NCI-H526 treated with DMSO at 0.1 percent for 48 hours (cell line): ENCODE measurements around the gene MAPK8.
A peak's percentile ranks its signal among the peaks of the same experiment; 100 is the strongest.
"Not testable (repeated sequence)": the region's sequence is repeated elsewhere in the genome, so short reads cannot be mapped to it uniquely, and the experiment has no call there.

Experiments
- DNase-seq: peaks from one replicate; lab custom pipeline; 2025; lab: John Stamatoyannopoulos, UW

The MAPK8 gene

GRCh38 chr10:48336978-48337599, 30.6 kb downstream of the MAPK8 start:
- DNase-seq = no peak

GRCh38 chr10:48340734-48341133, 34.3 kb downstream of the MAPK8 start:
- DNase-seq = no peak

GRCh38 chr10:48343106-48343505, 36.6 kb downstream of the MAPK8 start:
- DNase-seq = no peak

GRCh38 chr10:48343921-48344598, 37.6 kb downstream of the MAPK8 start:
- no peak for DNase-seq

- DNase-seq = not testable (repeated sequence)
Observed at GRCh38 chr10:48346248-48346647, 39.8 kb downstream of the MAPK8 start.

GRCh38 chr10:48347539-48347938, 41.1 kb downstream of the MAPK8 start:
- not testable (repeated sequence) for DNase-seq

GRCh38 chr10:48347943-48348342, 41.5 kb downstream of the MAPK8 start:
- DNase-seq = not testable (repeated sequence)

GRCh38 chr10:48353246-48353645, 46.8 kb downstream of the MAPK8 start:
- DNase-seq = no peak

- no peak for DNase-seq
Observed at GRCh38 chr10:48357631-48358030, 51.2 kb downstream of the MAPK8 start.

GRCh38 chr10:48358162-48358561, 51.7 kb downstream of the MAPK8 start:
- no peak for DNase-seq

- DNase-seq = no peak
Observed at GRCh38 chr10:48358838-48359237, 52.4 kb downstream of the MAPK8 start.

GRCh38 chr10:48361176-48361575, 54.7 kb downstream of the MAPK8 start:
- no peak for DNase-seq

GRCh38 chr10:48363617-48364355, 57.3 kb downstream of the MAPK8 start:
- peak; percentile 48 for DNase-seq

- no peak for DNase-seq
Observed at GRCh38 chr10:48364659-48365405, 58.4 kb downstream of the MAPK8 start.

- no peak for DNase-seq
Observed at GRCh38 chr10:48365668-48366067, 59.2 kb downstream of the MAPK8 start.

GRCh38 chr10:48366261-48366660, 59.8 kb downstream of the MAPK8 start:
- no peak for DNase-seq

- no peak for DNase-seq
Observed at GRCh38 chr10:48369501-48369900, 63.0 kb downstream of the MAPK8 start.

GRCh38 chr10:48377751-48378530, 71.5 kb downstream of the MAPK8 start:
- DNase-seq = no peak

- no peak for DNase-seq
Observed at GRCh38 chr10:48378675-48379074, 72.2 kb downstream of the MAPK8 start.

- DNase-seq = no peak
Observed at GRCh38 chr10:48381971-48382370, 75.5 kb downstream of the MAPK8 start.

GRCh38 chr10:48382982-48383381, 76.5 kb downstream of the MAPK8 start:
- no peak for DNase-seq

GRCh38 chr10:48383393-48383792, 76.9 kb downstream of the MAPK8 start:
- no peak for DNase-seq
